ENCODE data around the gene CRB1.

Gene CRB1

GRCh38 chr1:197351821-197352440, 83.9 kb downstream of the CRB1 start:
- no peak for DNase-seq (ENCODE audit: low spot score)

DNA sequence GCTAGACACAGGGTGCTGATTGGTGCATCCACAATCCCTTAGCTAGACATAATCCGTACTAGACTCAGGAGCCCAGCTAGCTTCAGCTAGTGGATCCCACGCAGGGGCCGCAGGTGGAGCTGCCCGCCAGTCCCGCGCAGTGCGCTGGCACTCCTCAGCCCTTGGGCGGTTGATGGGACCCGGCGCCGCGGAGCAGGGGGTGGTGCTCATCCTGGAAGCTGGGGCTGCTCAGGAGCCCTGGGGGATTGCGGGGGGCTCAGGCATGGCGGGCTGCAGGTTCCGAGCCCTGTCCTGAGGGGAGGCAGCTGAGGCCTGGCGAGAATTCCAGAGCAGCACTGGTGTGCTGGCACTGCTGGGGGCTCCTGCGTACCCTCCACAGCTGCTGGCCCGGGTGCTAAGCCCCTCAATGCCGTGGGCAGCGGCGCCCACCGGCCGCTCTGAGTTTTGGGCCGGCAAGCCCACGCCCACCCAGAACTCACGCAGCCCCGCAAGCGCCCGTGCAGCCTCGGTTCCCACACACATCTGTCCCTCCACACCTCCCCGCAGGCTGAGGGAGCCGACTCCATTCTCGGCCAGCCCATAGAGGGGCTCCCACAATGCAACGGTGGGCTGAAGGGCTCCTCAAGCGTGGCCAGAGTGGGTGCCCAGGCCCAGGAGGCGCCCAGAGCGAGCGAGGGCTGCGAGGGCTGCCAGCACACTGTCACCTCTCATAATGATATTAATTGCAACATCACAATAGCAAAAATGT, 87.4 kb downstream of the CRB1 start:
- no peak for DNase-seq (ENCODE audit: low spot score)

DNA sequence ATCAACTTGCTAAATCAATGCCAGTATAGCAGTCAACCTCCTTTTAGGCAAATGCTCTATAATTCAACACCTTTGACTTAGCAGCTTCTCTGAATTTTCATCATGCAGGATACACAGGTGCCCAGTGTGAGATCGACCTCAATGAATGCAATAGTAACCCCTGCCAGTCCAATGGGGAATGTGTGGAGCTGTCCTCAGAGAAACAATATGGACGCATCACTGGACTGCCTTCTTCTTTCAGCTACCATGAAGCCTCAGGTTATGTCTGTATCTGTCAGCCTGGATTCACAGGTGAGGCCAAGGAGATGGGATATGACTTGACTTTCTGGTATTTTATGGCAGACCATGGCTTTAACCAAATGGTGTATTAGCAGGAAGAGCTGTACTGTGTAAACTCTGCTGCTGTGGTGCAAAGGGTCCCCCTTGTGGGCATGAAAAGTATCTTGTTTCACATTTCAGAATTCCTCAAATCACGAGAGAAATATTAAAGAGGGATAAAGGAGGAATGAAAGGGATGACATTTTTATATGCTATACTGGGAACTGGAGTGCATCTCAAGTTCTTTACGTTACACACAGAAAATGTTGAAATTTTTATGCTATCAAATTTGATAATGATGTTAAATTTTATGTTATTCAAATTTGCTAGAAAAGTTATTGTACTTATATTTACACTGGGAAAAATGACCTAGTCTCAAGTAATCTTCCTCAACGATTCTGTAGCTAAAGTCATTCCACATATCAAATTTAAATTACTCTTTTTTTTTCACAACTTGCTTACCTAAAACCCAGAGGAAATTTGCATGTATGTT, 88.9 kb downstream of the CRB1 start:
- DNase-seq (ENCODE audit: low spot score) = no peak

DNA sequence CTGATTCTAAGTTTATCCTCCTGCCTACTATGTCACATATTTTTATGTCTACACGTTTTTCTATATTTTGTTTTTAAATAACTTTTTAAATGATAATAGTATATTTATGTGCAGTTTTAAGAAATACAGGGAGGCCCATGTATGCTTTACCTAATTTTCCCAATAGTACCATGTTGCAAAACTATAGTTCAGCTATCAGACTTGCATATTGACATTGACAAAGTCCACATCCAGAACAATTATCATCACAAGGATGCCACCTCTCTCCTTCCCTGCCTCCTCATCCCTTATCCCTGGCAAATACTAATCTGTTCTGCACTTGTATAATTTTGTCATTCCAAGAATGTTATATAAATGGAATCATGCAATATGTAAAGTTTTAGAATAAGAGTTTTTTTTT, 90.9 kb downstream of the CRB1 start:
- DNase-seq (ENCODE audit: low spot score) = no peak

GRCh38 chr1:197360068-197360467, 92.0 kb downstream of the CRB1 start:
- DNase-seq (ENCODE audit: low spot score) = no peak

- no peak for DNase-seq (ENCODE audit: low spot score)
Measured at GRCh38 chr1:197362871-197363270, 94.8 kb downstream of the CRB1 start.

DNA sequence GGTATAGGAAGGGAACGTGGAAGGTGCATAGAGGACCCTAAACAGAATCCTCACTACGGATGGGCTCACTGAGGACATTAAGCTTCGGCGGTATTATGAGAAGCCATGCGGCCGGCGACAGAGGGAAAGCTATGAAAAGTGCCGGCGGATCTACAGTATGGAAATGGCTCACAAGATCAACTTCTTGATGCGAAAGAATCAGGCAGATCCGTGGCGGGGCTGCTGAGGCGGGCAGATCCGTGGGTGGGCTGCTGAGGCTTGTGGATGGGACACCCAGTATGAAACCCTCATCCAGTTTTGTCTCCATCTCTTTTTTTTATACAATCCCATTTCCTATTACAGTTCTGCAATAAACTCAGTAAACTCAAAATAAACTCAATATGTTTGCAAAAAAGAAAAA, 95.8 kb downstream of the CRB1 start:
- DNase-seq (ENCODE audit: low spot score) = no peak

DNA sequence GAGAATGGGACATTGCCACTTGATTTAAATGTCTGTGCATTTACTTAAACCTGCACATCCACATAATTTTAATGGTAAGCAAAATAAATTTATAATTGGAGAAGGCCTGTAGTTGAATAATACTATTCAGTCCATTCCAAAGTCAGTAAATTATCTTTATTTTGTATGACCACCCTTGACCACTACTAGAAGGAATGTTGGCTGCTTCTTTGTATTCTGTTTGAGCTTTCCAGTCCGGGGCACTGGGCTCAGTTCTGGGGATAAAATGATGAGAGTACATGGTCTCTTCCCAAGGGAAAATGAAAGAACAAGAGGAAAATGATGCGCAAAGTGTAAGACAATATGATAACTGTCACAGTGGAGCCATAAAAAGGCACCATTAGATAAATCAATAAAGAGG, 98.9 kb downstream of the CRB1 start:
- DNase-seq (ENCODE audit: low spot score) = no peak

DNA sequence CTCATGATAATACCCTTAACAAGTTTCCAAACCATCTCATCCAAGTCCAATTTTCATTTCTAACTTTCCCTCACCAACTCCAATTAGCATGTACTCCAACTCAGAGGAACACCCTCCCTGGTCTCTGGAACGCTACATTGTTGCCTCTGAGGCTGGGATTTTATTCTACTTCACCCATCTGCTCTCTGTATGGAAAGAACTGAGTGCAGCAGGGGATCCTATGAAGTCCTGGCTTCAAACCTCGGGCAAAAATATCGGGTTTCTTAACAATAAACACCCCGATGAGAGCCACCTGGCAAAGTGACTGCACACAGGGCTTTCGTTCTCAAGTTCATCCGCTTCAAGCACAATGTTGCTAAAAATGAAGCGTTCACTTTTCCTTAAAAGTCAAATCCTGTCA, 99.6 kb downstream of the CRB1 start:
- DNase-seq (ENCODE audit: low spot score) = no peak

GRCh38 chr1:197374428-197374827, 106.4 kb downstream of the CRB1 start:
- no peak for DNase-seq (ENCODE audit: low spot score)

DNA sequence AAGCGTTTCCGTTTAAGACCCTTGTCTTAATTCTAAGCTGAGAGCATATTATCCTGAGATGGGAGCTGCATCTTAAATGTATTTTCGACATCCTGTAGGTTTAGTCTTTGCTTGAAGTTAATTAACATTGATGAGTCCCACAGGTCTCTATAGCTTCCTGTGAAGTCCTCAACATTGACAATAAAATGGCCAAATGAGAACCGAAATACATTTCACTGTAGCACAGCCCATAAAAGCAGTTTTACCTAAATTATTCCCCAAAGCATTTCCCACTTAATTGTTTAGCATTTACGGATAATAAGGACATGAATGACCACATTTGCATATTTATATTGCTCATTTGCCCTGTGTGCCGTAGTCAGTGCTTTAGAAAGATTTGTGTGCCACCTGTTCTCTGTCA, 116.4 kb downstream of the CRB1 start:
- no peak for DNase-seq (ENCODE audit: low spot score)

DNA sequence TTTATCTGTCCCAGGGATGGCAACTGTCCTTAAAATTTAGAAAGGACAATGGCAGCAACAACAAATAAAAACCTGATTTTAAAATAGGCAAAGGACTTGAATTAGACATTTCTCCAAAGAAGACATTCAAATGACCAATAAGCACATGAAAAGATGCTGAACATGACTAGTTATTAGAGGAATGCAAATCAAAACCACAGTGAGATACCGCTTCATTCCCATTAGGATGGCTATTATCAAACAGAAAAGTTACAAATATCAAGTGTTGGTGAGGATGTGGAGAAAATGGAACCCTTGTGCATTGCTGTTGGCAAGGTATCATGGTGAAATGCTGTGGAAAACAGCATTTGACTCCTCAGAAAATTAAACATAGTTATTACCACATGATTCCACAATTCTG, 120.7 kb downstream of the CRB1 start:
- no peak for DNase-seq (ENCODE audit: low spot score)

GRCh38 chr1:197390856-197391255, 122.8 kb downstream of the CRB1 start:
- DNase-seq (ENCODE audit: low spot score) = no peak

GRCh38 chr1:197391303-197392226, 123.5 kb downstream of the CRB1 start:
- no peak for DNase-seq (ENCODE audit: low spot score)

GRCh38 chr1:197392541-197392940, 124.5 kb downstream of the CRB1 start:
- DNase-seq (ENCODE audit: low spot score) = no peak

DNA sequence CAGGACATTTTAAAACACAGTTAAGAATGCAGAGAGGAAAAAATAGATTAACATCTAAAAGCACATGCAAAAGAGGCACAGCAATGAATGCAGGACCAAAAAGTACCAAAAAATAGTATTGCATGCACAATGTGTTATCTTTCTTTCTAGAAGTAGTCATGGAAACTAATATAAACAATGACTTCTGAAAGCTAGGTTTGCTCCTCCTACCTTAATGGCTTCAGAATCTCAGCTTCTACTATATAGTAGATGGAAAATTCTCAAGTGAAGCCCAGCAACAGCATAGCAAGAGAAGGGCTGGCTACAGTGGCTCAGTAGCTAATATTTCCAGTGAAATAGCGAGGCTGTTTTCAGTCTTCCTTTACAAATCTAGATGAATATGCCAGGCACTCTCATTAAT, 125.1 kb downstream of the CRB1 start:
- no peak for DNase-seq (ENCODE audit: low spot score)

DNA sequence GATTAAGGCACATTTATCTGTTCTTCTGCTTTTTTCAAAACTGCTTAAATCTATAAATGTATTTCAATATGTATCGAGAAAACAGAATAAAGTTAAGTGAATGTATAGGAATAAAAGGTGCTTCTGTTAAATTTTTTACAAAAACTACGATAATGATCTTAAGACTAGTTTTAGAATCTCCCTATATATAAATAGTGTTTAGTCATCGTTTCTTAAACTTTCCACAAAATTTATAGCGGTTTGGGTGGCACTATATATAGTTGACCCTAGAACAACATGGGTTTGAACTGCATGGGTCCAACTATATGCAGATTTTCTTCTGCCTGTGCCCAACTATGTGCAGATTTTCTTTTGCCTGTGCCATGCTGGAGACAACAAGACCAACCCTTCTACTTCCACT, 125.7 kb downstream of the CRB1 start:
- DNase-seq (ENCODE audit: low spot score) = no peak

- no peak for DNase-seq (ENCODE audit: low spot score)
Measured at GRCh38 chr1:197394831-197395608, 127.0 kb downstream of the CRB1 start.

DNA sequence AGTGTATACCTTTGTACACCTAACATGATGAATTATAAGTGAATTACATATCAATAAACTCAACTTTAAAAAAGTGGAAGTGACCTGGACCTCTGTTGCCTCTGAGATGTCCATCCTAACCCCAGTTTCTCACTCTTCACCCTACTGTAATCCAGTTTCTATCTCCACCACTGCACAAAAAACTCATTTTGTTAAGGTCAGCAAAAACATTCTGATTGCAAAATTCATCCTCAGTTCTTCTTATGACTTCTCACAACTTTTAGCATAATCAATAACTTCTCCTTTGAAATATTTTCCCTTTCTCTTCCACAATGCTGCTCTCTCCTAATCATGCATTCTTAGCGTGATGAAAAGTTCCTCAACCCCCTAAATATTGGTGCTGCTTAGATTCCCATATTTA, 129.8 kb downstream of the CRB1 start:
- DNase-seq (ENCODE audit: low spot score) = no peak

DNA sequence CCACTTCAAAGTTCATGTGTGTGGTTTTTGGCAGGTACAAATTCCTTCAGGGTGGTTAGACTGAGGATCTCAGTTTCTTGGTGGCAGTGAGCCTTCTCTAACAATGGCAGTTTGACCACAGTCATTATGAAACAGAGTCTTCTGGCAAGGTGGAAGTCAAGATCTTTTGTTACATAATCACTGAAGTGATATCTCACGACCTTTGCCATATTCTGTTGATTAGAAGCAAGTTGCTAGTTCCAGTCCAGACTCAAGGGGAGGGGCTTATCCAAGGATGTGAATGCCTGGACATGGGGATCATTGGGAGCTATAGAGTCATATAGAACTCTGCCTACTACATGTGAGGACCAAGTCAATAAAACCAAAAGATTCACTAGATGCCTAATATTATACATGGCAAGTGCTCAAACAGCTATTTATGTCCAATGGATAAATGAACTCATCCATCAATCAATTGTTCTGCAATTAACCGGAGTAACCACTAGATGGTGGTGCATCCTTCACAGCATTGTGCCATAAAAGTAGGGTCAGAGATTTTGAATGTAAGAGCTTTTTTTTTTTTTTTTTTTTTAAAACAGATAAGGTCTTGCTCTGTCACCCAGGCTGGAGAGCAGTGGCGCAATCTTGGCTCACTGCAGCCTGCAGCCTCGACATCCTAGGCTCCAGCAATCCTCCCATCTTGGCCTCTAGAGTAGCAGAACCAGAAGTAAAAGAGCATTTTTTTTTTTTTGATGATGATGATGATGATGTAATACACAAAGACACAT, 131.9 kb downstream of the CRB1 start:
- DNase-seq (ENCODE audit: low spot score) = no peak

- no peak for DNase-seq (ENCODE audit: low spot score)
Measured at GRCh38 chr1:197400522-197400902, 132.5 kb downstream of the CRB1 start.
